ENCODE data around the gene CDC42BPB.
"Not testable (repeated sequence)": the region's sequence is repeated elsewhere in the genome, so short reads cannot be mapped to it uniquely, and the experiment has no call there.

CDC42BPB gene

DNA sequence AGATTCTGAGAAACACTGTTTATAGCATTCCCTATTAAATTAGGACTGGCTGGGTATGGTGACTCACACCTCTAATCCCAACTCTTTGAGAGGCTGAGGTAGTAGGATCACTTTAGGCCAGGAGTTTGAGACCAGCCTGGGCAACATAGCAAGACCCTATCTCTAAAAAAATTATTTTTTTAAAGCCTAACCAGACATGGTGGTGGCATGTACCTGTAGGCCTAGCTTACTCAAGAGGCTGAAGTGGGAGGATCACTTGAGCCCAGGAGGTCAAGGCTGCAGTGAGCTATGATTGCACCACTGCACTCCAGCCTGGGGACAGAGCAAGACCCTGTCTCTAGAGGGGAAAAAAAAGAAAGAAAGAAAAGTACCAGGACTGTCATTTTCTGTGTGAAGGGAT lies 160.6 kb downstream of the CDC42BPB start:
- H3K9ac ChIP-seq (ENCODE audit: low read length); H3K36me3 ChIP-seq (ENCODE audit: control insufficient read depth, low read depth, low read length); H3K27ac ChIP-seq (ENCODE audit: low read length); H3K4me3 ChIP-seq (ENCODE audit: low read length); H3K4me1 ChIP-seq (ENCODE audit: control insufficient read depth, low read depth, low read length); H3K27me3 ChIP-seq (ENCODE audit: control insufficient read depth, insufficient read depth, low read length); H3K9me3 ChIP-seq (ENCODE audit: control insufficient read depth, low read depth, low read length): not testable (repeated sequence)

DNA sequence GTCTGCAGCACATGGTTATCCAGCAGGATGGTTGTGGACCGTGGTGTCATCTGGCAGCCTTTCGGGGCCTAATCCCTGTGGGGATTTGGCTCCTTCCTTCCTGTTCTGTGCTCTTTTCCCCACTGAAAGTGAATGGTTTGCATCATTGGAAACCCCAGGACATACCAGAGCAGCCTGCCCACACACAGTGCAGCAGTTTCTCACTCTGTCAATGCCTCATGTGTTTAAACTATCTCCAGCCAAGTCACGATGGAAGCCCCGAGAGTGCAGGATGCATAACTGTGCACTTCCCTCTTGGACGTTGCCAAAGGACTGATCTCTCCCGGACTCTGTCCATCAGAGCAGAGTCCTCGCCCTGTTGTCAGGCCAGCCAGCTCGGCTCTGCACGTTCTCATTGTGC lies 163.9 kb downstream of the CDC42BPB start:
- H3K27me3 ChIP-seq (ENCODE audit: control insufficient read depth, insufficient read depth, low read length), result no peaks in the 10 kb centered on the region

DNA sequence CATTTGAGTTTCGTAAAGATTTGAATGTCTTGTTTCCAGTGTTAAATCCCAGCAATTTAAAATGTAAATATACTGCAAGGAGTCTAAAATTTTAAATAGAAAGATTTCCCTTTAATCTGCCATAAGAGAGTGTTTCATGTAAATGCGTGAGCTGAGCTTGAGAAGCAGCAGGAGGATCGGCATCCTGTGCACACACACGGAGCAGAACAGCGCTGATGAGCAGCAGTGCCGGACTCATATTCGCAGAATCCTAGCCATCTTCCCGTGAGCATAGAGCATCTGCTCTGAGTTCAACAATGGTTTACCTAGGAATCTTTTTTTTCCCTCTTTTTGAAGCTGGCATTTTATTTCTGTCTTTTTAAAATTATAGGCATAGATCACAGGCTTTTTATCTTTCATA lies 164.7 kb downstream of the CDC42BPB start:
- Histone ChIP-seq H3K27me3 (ENCODE audit: control insufficient read depth, insufficient read depth, low read length) (no peaks in the 10 kb centered on the region), H3K36me3 (ENCODE audit: control insufficient read depth, low read depth, low read length) (no peaks in the 10 kb centered on the region), H3K9ac (ENCODE audit: low read length) (no peak overlapping the region), H3K4me1 (ENCODE audit: control insufficient read depth, low read depth, low read length) (no peaks in the 10 kb centered on the region), H3K27ac (ENCODE audit: low read length) (no peak overlapping the region), H3K9me3 (ENCODE audit: control insufficient read depth, low read depth, low read length) (no peaks in the 10 kb centered on the region), H3K4me3 (ENCODE audit: low read length) (no peak overlapping the region)

More for the DNA sequence above, 163.9 kb downstream of the CDC42BPB start:
- Histone ChIP-seq H3K4me1 (ENCODE audit: control insufficient read depth, low read depth, low read length) (no peaks in the 10 kb centered on the region), H3K27ac (ENCODE audit: low read length) (no peak overlapping the region), H3K36me3 (ENCODE audit: control insufficient read depth, low read depth, low read length) (no peaks in the 10 kb centered on the region), H3K9ac (ENCODE audit: low read length) (no peak overlapping the region), H3K4me3 (ENCODE audit: low read length) (no peak overlapping the region), H3K9me3 (ENCODE audit: control insufficient read depth, low read depth, low read length) (no peaks in the 10 kb centered on the region)

DNA sequence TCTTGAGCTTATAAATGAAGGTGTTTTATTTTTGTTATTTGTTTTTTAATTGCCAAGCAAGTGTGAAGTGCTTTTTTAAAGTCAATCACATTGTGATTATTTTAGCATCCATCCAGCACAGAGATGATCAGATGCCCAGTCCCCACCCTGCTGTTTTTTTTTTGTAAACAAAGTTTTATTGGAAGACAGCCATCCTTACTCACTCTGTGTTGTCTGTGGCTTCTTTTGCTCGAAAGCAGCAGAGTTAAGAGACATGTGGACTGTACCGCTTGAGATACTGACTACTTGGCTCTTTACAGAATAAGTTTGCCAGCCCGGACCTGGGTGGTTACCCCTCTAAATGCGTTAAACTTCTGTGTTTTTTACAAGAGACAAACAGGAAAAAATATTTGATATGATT lies 165.8 kb downstream of the CDC42BPB start:
- Histone ChIP-seq H3K4me3 (ENCODE audit: low read length) (no peak overlapping the region), H3K9me3 (ENCODE audit: control insufficient read depth, low read depth, low read length) (no peaks in the 10 kb centered on the region), H3K36me3 (ENCODE audit: control insufficient read depth, low read depth, low read length) (no peaks in the 10 kb centered on the region), H3K9ac (ENCODE audit: low read length) (no peak overlapping the region), H3K27me3 (ENCODE audit: control insufficient read depth, insufficient read depth, low read length) (no peaks in the 10 kb centered on the region), H3K27ac (ENCODE audit: low read length) (no peak overlapping the region), H3K4me1 (ENCODE audit: control insufficient read depth, low read depth, low read length) (no peaks in the 10 kb centered on the region)

DNA sequence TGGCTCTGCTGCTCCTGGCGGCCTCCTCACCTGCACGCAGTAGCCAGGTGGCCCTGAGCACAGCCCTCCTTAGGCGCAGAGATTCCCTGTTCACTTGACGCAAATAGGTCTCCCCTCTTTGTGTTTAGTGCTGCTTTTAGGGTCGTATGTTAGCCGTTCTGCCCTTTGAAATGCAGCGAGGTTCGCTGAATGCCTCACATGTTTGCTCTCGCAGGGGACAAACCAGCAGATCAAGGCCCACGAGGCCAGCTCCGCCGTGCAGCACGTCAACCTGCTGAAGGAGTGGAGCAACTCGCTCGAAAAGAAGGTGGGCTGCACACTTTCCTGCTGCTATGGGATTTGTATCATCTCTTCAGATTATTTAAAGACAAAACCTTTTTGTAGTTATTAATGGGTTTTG lies 166.2 kb downstream of the CDC42BPB start:
- no peak overlapping the region for H3K27ac ChIP-seq (ENCODE audit: low read length)
- no peak overlapping the region for H3K4me3 ChIP-seq (ENCODE audit: low read length)
- H3K4me1 ChIP-seq (ENCODE audit: control insufficient read depth, low read depth, low read length), result no peaks in the 10 kb centered on the region
- no peaks in the 10 kb centered on the region for H3K9me3 ChIP-seq (ENCODE audit: control insufficient read depth, low read depth, low read length)
- no peaks in the 10 kb centered on the region for H3K27me3 ChIP-seq (ENCODE audit: control insufficient read depth, insufficient read depth, low read length)
- no peaks in the 10 kb centered on the region for H3K36me3 ChIP-seq (ENCODE audit: control insufficient read depth, low read depth, low read length)
- H3K9ac ChIP-seq (ENCODE audit: low read length), result no peak overlapping the region

DNA sequence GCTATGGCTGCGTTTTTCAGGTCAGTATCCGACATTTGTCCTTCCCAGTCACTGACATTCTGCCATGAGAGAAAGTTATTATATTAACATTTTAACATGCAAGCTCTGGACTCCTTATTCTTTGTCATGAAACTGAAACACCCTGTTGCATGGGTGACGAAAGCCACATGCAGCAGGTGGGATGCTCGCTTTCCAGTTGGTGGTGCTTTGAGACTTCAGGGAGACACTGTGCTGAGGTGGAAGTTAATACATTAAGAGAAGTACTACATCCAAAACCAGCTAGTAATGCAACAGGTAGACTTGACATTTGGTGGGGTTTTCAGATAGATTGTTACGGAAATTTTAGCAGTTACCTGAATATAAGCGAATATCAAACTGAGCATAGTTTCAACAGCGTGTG lies 167.7 kb downstream of the CDC42BPB start:
- H3K4me3 ChIP-seq (ENCODE audit: low read length), result no peak overlapping the region
- H3K27ac ChIP-seq (ENCODE audit: low read length), result no peak overlapping the region
- no peaks in the 10 kb centered on the region for H3K4me1 ChIP-seq (ENCODE audit: control insufficient read depth, low read depth, low read length)
- H3K9ac ChIP-seq (ENCODE audit: low read length), result no peak overlapping the region
- H3K27me3 ChIP-seq (ENCODE audit: control insufficient read depth, insufficient read depth, low read length), result no peaks in the 10 kb centered on the region
- H3K9me3 ChIP-seq (ENCODE audit: control insufficient read depth, low read depth, low read length), result no peaks in the 10 kb centered on the region
- H3K36me3 ChIP-seq (ENCODE audit: control insufficient read depth, low read depth, low read length), result no peaks in the 10 kb centered on the region

DNA sequence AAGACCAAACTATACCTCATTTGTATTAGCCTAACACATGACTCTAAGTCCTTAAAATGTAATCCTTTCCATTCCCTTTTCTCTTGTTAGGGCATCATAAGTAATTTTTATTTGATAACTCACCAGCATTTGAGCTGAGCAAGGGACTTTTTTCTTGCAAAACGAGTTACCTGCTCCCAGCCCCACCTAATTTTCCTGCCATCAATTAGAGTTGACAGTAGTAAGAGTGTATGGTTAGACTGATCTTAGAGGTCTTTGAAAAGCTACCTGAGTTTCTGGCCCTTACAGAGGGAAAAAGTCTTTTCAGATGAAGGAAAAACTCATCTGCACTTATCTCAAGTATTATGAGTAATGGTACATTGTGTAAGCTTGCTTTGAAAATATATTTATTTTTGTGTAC lies 168.6 kb downstream of the CDC42BPB start:
- no peaks in the 10 kb centered on the region for H3K4me1 ChIP-seq (ENCODE audit: control insufficient read depth, low read depth, low read length)
- no peaks in the 10 kb centered on the region for H3K9me3 ChIP-seq (ENCODE audit: control insufficient read depth, low read depth, low read length)
- H3K36me3 ChIP-seq (ENCODE audit: control insufficient read depth, low read depth, low read length), result no peaks in the 10 kb centered on the region
- H3K4me3 ChIP-seq (ENCODE audit: low read length), result no peak overlapping the region
- H3K27me3 ChIP-seq (ENCODE audit: control insufficient read depth, insufficient read depth, low read length), result no peaks in the 10 kb centered on the region
- no peak overlapping the region for H3K27ac ChIP-seq (ENCODE audit: low read length)
- H3K9ac ChIP-seq (ENCODE audit: low read length), result no peak overlapping the region

DNA sequence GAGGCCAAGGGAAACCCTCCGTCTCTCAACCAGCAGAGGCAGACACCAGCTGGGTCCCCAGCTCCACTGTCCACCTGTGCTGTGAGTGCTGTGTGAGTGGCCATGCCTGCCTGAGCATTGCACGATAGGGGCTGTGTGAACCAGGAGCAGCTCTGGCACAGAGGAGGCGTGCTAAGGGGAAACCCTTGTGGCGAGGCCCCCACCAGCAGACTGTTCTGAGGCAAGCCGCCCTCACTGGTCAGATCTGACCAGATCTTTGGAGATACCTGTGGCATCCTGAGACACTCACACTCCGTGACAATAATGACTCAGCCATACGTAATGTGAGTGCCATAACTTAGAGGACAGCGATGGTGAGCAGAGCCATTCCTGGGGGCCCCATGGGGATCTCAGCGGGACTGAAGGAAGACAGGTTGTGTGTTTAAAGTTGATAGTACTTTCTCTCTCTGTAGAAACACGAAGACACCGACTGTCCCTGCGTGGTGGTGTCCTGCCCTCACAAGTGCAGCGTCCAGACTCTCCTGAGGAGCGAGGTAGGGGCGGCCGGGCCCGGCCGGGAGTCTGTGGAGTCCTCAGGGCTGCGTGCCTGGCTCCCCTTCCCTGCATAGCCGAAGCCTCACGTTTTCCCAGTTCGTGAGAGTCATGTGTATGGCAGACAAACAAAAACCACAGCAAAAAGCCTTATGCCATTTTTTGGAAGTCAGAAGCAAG lies 171.5 kb downstream of the CDC42BPB start:
- Histone ChIP-seq H3K27me3 (ENCODE audit: control insufficient read depth, insufficient read depth, low read length) (no peaks in the 10 kb centered on the region), H3K9me3 (ENCODE audit: control insufficient read depth, low read depth, low read length) (no peaks in the 10 kb centered on the region), H3K36me3 (ENCODE audit: control insufficient read depth, low read depth, low read length) (no peaks in the 10 kb centered on the region), H3K27ac (ENCODE audit: low read length) (no peak overlapping the region), H3K9ac (ENCODE audit: low read length) (no peak overlapping the region), H3K4me1 (ENCODE audit: control insufficient read depth, low read depth, low read length) (no peaks in the 10 kb centered on the region), H3K4me3 (ENCODE audit: low read length) (no peak overlapping the region)

DNA sequence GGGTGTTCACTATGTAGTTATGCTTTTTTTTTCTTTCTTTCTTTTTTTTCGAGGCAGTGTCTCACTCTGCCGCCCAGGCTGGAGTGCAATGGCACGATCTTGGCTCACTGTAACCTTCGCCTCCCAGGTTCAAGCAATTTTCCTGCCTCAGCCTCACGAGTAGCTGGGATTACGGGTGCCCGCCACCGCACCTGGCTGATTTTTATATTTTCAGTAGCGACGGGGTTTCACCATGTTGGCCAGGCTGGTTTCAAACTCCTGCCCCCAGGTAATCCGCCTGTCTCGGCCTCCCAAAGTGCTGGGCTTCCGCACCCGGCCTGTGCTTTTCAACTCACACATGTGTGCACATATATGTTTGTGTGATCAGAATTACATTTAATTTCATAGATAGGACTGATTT lies 173.8 kb downstream of the CDC42BPB start:
- Histone ChIP-seq H3K27me3 (ENCODE audit: control insufficient read depth, insufficient read depth, low read length) (no peaks in the 10 kb centered on the region), H3K4me1 (ENCODE audit: control insufficient read depth, low read depth, low read length) (no peaks in the 10 kb centered on the region), H3K9me3 (ENCODE audit: control insufficient read depth, low read depth, low read length) (no peaks in the 10 kb centered on the region), H3K27ac (ENCODE audit: low read length) (no peak overlapping the region), H3K4me3 (ENCODE audit: low read length) (no peak overlapping the region), H3K9ac (ENCODE audit: low read length) (no peak overlapping the region), H3K36me3 (ENCODE audit: control insufficient read depth, low read depth, low read length) (no peaks in the 10 kb centered on the region)

DNA sequence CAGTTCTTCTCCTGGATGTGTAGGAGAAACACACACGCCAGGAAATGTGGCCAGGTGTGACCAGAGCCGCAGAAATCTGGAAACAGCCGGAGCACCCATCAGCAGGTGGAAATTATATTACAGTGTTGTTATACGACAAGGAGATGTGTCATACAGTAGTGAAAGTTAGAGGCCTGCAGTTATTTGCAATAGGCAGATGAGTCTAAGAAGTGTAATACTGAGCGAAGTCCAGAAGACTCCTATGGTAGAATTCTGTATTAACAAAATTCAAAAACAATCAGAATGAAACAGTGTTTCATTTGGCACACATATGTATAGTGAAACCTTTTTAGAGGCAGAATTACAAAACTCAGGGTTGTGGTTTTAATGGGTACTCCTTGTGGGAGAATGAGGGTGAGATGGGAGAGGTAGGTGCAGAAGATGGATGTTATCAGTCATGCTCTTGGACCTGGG lies 174.2 kb downstream of the CDC42BPB start:
- Histone ChIP-seq H3K9me3 (ENCODE audit: control insufficient read depth, low read depth, low read length) (no peaks in the 10 kb centered on the region), H3K27me3 (ENCODE audit: control insufficient read depth, insufficient read depth, low read length) (no peaks in the 10 kb centered on the region), H3K27ac (ENCODE audit: low read length) (no peak overlapping the region), H3K36me3 (ENCODE audit: control insufficient read depth, low read depth, low read length) (no peaks in the 10 kb centered on the region), H3K4me1 (ENCODE audit: control insufficient read depth, low read depth, low read length) (no peaks in the 10 kb centered on the region), H3K4me3 (ENCODE audit: low read length) (no peak overlapping the region), H3K9ac (ENCODE audit: low read length) (no peak overlapping the region)
